Stimulated activated naive CD4-positive, alpha-beta T cell treated with Interleukin-2 at 50 U/mL for 16 hours (primary cell): ENCODE measurements around the gene ITPK1.

Experiments
- DNase-seq: peaks from one replicate; lab custom pipeline; 2025; lab: John Stamatoyannopoulos, UW

ITPK1 gene

GRCh38 chr14:93010522-93011140, 105.1 kb downstream of the ITPK1 start:
- no peak for DNase-seq

GRCh38 chr14:93010130-93010499, 105.6 kb downstream of the ITPK1 start:
- no peak for DNase-seq

- no peak for DNase-seq
These were observed 106.1 kb downstream of the ITPK1 start for GRCh38 chr14:93009471-93010129.

GRCh38 chr14:93008381-93008780, 107.3 kb downstream of the ITPK1 start:
- no peak for DNase-seq

- no peak for DNase-seq
These were observed 108.3 kb downstream of the ITPK1 start for GRCh38 chr14:93007225-93007997.

GRCh38 chr14:93006567-93007051, 109.1 kb downstream of the ITPK1 start:
- DNase-seq: no peak

- DNase-seq: no peak
These were observed 109.9 kb downstream of the ITPK1 start for GRCh38 chr14:93005838-93006237.

GRCh38 chr14:93005135-93005813, 110.5 kb downstream of the ITPK1 start:
- no peak for DNase-seq

- DNase-seq: no peak
These were observed 111.0 kb downstream of the ITPK1 start for GRCh38 chr14:93004699-93005082.

GRCh38 chr14:93003945-93004698, 111.6 kb downstream of the ITPK1 start:
- no peak for DNase-seq

GRCh38 chr14:93002851-93003298, 112.8 kb downstream of the ITPK1 start:
- DNase-seq: no peak

GRCh38 chr14:93002049-93002448, 113.7 kb downstream of the ITPK1 start:
- no peak for DNase-seq

GRCh38 chr14:92998946-92999345, 116.8 kb downstream of the ITPK1 start:
- DNase-seq: no peak

GRCh38 chr14:92997343-92998061, 118.2 kb downstream of the ITPK1 start:
- DNase-seq: no peak

- no peak for DNase-seq
These were observed 120.1 kb downstream of the ITPK1 start for GRCh38 chr14:92995620-92996019.

- no peak for DNase-seq
These were observed 120.8 kb downstream of the ITPK1 start for GRCh38 chr14:92994942-92995341.

GRCh38 chr14:92994131-92994676, 121.5 kb downstream of the ITPK1 start:
- DNase-seq: no peak

- DNase-seq: no peak
These were observed 122.4 kb downstream of the ITPK1 start for GRCh38 chr14:92993302-92993701.

GRCh38 chr14:92991536-92991935, 124.2 kb downstream of the ITPK1 start:
- no peak for DNase-seq
